ENCODE results near the gene RAB4B.
"Not testable (repeated sequence)": the region's sequence is repeated elsewhere in the genome, so short reads cannot be mapped to it uniquely, and the experiment has no call there.

RAB4B gene, protein sequence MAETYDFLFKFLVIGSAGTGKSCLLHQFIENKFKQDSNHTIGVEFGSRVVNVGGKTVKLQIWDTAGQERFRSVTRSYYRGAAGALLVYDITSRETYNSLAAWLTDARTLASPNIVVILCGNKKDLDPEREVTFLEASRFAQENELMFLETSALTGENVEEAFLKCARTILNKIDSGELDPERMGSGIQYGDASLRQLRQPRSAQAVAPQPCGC

DNA sequence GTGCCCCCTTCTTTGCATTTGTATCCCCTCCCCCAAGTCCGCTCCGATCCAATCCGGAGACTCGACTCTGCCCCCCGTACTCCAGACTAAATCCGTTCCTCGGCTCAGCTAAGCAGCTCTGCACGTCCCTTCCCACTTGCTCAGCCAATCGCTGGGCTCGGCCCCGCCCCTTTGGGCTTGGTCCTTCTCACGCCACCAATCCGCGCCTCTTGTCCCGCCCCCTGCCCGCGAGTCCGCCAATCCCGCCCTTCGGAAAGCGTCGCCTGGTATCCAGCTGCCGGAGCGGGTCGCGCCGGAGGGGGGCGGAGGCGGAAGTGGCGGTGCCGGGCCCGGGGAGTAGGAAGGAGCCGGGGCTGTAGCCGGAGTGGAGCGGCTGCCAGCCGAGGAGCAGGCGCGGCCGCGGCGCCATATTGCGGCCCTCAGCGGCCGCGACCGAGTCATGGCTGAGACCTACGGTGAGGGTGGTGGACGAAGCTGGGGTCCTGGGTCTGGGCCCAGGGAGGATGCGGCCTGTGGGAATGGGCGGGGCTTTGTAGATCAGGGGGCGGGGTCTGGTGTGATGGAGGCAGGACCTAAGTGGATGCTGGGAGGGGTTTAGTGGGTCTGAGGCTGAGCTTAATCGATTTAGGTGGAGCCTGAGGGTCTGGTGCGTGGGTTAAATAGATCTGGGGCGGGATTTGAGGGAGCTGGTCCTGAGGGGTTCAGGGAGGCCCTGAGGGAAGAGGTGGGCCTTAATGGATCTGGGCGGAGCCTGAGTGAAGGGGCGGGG, at the start of gene RAB4B:
Gene RAB4B, plus strand, starts transcription at position 311 of the 769 bp plus-strand sequence. Its CDS starts 129 bp downstream, at position 440.
- peak; percentile 100 for DNase-seq (ENCODE audit: low read depth)

DNA sequence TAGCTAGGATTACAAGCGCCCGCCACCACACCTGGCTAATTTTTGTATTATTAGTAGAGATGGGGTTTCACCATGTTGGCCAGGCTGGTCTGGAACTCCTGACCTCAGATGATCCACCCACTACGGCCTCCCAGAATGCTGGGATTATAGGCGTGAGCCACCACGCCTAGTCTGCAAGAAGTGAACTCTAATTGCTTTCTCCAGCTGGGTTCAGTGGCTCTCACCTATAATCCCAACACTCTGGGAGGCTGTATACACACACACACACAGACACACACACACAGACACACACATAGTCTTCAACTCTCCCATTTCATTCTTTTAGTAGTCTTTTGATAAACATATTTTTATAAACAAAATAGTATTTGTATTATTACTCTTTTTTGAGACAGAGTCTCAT, 48.0 kb upstream of the RAB4B start:
- not testable (repeated sequence) for DNase-seq (ENCODE audit: low read depth)

DNA sequence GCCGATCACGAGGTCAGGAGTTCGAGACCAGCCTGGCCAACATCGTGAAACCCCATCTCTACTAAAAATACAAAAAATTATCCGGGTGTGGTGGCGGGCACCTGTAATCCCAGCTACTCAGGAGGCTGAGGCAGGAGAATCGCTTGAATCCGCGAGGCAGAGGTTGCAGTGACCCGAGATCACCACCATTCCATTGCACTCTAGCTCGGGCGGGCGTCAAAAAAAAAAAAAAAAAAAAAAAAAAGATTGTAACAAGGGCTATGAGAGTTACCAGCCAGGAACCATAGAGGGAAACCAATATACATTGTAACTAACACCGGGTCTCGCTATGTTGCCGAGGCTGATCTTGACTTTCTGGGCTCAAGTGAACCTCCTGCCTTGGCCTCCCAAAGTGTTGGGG, 45.7 kb upstream of the RAB4B start:
- DNase-seq (ENCODE audit: low read depth), result not testable (repeated sequence)

DNA sequence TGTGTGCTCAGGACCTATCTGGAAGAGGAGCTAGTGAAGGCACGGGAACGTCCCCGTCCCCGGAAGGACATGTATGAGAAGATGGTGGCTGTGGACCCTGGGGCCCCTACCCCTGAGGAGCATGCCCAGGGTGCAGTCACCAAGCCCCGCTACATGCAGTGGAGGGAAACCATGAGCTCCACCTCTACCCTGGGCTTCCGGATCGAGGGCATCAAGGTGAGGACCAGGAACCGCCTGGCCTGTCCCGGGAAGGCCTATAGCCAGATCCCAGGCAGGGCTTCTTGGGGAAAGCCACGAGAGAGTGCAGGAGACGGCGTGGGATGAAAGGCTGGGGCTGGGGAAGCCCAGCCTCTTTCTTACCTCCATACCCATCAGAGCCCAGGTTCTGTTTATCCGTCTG, 44.9 kb upstream of the RAB4B start:
- DNase-seq (ENCODE audit: low read depth), result no peak

DNA sequence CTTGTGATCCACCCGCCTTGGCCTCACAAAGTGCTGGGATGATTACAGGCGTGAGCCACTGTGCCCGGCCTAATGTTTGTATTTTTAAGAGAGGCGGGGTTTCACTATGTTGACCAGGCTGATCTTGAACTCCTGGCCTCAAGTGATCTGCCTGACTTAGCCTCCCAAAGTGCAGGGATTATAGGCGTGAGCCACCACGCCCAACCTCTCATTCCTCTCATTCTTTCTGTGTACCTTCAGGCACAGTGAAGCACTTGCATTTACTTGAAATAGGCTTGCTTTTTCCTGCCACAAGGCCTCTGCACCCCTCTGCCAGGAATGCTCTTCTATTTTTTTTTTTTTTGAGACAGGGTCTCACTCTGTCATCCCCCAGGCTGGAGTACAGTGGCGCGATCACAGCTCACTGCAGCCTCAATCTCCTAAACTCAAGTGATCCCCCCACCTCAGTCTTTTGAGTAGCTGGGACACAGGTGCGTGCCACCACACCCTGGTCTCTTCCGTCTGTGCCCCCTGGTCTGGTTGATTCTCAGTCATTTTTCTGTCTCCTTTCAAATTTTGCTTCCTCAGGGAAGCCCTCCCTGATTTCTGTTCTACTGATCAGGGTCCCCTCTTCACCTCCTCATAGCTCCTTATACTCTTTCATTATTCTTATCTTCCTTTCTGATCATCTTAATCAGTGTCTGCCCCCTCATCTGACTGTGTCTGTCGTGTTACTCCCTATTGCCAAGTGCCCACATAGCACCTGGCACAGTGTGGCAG, 42.9 kb upstream of the RAB4B start:
- no peak for DNase-seq (ENCODE audit: low read depth)

DNA sequence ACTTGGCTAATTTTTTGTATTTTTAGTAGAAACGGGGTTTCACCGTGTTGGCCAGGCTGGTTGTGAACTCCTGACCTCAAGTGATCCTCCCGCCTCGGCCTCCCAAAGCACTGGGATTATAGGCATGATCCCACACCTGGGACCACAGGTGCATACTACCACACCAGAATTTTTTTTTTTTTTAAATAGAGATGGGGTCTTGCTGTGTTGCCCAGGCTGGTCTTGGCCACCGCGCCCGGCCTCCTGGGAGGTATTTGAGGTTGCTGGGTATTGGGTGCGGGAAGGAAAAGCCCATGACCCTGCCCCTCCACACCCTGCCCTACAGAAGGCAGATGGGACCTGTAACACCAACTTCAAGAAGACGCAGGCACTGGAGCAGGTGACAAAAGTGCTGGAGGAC, 41.4 kb upstream of the RAB4B start:
- DNase-seq (ENCODE audit: low read depth), result no peak

DNA sequence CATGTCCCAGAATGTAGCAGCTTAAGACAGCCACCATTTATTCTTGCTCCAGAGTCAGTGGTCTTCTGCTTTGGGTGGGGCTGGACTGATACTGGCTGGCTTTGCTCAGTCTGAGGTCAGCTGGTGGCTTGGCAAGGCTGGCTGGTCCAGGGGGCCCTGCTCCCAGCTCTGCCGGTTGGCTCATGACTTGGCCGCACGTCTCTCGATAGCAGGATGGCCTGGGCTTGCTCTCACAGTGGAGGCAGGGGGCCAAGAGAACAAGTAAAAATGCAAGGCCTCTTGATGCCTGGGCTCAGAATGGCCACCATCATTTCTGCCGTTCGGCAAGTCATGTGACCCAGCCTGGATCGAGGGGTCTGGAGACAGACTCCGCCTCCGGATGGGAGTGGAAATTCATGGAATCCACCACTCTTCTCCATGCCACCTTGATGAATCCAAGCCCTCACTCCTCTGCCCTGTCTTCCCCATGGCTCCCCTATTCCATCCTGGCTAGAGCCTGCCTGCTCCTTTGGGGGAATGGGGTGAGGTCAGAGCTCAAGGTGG, 40.9 kb upstream of the RAB4B start:
- DNase-seq (ENCODE audit: low read depth), result no peak

DNA sequence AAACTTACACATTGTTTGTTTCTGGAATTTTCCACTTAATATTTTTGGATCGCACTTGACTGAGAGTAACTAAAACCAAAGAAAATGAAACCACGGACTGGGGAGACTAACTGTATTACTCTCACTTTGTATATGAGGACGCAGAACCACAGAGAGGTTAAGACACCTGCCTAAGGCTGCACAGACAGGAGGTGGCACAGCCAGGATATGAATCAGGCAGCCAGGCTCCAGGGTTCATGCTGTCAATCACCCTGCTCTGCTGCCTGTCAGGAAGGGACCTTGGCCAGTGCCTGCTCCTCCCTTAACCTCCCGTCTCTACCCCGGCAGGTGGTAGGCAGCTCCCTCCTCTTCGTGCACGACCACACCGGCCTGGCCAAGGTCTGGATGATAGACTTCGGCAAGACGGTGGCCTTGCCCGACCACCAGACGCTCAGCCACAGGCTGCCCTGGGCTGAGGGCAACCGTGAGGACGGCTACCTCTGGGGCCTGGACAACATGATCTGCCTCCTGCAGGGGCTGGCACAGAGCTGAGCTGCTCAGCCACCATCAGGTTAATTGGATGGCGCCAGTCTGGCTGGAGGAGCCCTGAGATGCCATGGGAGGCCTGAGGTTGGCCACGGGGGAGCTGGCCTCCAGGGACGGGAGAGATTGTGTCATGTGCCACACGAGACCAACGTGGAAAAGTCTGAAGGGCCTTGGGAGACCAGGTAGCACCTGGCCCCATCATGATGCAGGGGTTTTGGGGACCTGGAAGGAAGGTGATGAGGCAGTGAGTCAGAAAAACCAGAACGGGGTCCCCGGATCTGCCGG, 38.8 kb upstream of the RAB4B start:
- DNase-seq (ENCODE audit: low read depth), result no peak

DNA sequence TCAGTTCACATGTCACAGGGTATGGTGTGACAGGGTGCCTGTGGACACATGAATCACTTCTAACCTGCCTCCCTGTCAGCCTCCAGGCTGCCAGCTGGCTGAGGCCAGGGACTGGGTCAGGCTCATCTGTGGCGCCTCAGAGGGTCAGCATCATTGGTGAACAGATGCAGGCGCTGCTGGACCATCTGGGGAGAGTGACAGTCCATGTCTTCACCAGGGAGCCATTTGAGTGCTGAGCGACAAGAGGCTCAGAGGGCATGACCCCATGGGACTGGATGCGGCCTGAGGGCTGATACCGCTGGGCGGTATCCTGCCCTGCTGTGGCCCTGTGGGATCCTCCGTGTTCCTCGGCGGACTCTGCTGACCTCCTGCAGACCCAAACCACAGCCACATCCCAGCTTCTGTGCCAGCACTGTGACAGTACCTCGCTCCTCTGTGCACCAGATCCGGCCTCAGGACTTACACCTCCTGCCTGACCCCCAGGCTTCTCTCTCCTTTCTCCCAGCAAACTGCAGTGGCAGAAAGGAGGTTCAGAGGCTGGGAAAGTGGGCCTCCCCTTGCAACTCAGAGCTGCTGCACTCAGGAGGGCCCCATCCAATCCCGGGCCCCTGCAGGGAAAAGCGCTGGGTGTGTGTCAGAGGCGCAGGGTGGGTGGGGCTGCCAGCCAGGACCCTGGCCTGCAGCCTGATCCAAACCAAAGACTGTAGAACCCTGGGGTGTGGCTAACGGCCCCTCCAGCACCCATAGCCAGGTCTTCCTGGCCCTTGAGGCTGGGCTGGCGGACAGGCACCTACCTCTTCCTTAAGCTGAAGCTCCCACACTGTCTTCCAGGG, 38.0 kb upstream of the RAB4B start:
- DNase-seq (ENCODE audit: low read depth), result no peak

DNA sequence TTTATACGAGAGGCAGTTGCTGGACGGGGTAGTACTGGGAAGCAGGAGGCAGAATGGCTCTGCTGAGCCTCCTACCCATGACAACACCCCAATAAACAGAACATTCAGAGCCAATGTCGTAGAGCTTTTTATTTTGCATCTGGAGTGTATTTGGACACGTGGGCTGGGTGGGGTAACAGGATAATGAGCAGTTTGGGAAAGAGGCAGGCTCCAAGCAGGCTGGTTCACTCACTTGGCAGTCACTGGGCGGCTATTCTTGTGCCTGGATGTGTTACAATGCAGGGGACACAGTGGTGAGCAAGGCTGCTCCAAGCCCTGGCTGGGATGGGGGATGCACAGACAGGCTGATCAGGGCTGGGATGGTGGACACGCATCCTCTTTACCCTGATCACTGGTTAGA, 37.3 kb upstream of the RAB4B start:
- peak; percentile 68 for DNase-seq (ENCODE audit: low read depth)

DNA sequence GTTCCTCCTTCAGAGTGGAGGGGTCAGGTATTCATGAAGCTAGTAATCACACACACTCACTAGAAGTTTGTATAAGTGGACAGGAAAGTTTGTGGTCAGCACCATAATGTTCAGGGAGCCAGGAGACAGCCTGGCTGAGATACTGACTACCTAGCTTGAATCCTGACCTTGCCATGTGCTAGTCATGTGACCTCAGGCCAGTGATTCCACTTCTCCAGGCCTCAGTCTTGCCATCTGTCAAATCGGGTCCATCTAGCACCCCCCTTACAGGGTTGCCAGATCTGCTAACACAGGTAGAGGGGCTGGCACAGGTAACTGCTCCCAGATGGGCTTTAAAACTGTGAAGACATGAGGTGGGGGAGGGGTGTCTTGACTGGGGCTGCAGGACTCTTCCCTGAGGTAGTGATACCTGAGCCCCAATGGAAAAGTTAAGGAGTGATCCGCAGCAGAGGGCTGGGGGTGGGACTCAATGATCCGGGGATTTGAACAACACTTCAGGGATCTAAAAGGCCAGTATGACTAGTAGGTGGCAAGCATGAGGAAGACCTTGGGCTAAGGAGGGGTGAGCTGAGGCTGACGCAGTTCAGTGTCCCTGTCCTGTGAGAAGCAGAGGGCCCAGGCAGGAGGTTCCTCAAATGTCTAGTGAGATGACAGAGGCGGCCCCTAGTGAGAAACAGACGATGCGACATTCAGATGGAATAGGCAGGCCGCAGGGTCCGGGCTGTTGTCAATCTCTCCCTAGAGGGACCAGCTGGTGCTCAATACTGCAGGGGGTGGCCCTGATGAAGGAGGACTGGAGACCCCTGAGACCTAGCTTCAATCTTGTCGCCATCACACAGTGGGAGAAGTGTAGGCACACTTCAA, 36.3 kb upstream of the RAB4B start:
- DNase-seq (ENCODE audit: low read depth), result no peak

DNA sequence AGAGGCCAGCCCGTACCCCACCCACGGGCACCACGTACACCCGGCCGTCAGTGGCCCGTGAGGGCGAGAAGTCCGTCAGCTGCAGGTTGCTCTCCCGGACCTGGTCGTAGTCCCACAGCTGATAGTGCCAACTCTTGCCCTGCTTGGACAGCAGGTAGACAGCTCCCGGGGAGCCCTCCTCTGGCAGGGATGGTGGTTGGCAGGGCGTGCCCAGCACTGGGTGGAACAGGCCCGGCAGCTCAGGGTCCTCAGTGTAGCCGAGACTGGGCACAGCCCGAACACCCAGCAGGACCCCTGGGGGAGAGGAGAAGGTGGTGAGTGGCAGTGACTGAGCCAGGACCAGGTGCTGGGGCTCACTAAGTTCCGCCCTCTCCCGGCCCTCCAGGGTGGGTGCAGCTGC, 35.6 kb upstream of the RAB4B start:
- DNase-seq (ENCODE audit: low read depth), result no peak

DNA sequence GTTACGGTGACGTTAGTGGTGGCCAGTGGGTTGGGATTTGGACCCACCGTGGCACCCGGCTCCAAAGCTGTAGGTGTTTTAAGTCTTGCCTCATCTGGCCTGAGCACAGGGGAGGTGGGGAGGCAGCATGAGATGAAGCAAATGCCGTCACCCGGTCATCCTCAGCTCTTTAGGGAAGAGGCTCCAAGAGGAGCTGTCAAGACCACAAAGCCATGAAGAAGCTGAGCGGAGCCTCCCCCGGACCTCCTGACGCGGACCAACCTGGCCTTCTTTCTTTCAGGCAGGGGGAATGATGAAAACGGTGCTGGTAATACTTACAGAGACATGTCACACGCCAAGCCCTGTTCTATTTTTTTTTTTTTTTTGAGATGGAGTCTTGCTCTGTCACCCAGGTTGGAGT, 35.2 kb upstream of the RAB4B start:
- no peak for DNase-seq (ENCODE audit: low read depth)

DNA sequence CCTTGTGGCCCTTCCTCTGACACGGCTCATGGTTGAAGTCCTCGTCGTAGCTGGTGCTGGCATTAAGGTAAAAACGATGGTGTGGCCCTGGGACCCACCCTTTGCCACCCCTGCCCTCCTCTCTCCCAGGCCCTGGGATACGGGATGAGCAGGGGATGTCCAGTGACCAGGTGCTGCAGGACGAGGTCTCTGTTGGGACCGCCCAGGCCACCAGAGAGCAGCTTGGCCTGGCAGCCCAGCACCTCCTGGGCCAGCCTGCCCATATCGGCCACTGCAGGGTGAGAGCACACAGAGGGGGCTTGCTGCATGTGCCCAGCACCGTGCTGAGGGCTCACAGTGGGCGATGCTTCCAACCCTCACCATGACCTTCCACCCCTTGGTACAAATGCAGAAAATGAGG, 34.1 kb upstream of the RAB4B start:
- DNase-seq (ENCODE audit: low read depth), result no peak

DNA sequence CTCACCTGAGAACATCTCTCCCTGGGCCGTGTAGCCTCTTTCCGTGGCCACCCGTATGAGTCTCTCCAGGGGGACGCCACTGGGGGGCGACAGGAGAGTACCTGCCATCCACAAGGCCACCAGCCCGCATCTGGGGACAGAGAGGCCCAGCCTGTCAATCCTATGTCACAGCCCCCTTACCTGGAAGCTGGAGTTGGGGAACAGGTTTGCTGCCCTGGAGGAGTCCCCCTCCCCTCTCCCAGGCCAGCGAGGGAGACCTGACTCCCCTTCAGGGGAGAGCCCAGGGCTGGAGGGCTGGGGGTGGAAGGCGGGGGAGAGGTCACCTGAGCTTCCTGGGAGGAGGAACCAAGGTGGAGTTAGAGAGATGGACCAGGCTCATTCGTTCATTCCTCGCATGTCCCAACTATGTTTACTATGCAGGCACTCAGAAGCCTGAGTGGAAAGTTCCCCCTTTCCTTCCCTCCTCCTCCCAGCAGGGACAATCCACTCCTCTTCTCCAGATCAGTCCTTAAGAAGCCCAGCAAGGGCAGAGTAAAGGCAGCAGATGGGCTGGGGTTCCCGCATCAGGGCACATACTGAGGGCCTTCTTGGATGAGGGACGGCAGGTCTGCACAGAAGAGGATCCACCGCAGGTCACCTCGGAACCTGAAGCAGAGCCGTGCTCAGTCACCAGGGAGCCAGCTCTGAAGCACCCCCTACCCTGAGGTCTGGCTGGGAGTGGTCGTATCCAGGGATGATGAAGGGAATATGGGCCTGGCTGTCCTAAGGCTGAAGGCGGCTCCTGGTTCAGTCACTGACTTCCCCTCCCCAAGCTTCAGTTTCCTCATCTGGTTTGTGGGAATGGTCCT, 33.3 kb upstream of the RAB4B start:
- DNase-seq (ENCODE audit: low read depth), result no peak

DNA sequence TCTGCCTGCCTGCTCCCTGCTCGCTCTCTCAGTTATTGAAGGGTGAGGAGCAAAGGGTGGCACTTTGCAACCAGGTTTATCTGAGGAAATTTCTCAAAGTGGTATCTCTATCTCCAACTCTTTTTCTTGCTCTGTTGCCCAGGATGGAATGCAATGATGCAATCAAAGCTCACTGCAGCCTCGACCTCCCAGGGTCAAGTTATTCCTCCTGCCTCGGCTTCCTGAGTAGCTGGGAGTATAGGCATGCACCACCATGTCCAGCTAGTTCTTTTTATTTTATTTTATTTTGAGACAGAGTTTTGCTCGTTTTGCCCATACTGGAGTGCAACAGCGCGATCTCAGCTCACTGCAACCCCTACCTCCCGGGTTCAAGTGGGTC, 32.7 kb upstream of the RAB4B start:
- peak; percentile 44 for DNase-seq (ENCODE audit: low read depth)

DNA sequence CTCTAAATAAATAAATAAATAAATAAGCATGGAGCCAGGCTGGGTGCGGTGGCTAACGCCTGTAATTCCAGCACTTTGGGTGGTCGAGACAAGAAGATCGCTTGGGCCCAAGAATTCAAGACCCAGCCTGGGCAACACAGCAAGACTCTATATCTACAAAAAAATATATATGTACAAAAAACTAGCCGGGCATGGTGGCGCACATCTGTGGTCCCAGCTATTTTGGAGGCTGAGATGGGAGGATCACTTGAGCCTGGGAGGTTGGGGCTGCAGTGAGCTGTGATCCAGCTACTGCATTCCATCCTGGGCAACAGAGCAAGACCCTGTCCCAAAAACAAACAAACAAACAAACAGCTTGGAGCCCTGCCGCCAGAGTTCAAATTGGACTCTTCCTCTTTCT, 30.5 kb upstream of the RAB4B start:
- no peak for DNase-seq (ENCODE audit: low read depth)

DNA sequence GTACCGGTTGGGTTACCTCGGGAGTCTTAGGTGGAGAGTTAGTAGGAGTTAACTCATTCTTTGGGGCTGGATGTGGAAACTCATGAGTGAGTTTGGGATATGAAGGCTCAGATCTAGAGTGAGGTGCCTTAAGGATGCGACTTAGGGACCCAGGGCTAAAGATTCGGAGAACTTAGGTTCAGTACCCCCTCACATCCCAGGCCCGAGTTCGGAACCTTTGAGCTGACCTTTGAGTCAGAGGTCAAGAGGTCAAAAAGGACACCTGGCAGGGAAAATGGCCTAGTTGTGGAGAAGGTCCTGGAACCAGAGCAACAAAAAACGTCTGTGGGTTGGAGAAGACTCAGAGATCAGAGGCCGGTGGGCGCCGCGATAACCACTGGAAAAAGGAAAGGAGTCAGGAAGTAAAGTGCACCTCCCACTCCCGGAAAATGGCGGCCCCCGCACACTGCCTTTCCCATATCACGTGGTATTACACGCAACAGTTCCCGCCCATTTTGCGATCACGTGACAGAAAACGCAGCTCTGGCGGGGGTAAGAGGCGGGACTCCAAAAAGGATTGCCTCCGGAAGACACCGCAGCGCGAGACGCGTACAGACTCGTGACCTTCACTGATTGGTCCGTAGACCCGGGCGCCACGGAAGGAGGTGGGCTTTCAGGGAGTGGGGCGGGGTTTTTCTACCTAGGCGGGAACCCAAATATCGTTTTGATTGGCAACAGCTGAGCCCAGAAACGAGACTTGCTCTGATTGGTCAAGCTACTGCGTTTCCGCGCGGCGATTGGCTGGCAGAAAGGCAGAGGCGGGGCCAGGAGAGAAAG, 27.8 kb upstream of the RAB4B start, which contains the start of gene ACTMAP:
Gene ACTMAP, minus strand, starts transcription at position 420 of the 816 bp plus-strand sequence. CDS start 674 bp downstream, outside the sequence.
- DNase-seq (ENCODE audit: low read depth), result peak; percentile 100

All from fibroblast of the conjunctiva (primary cell).